NCI-H1417 (cell line): ENCODE measurements around the gene CENPT.

Experiments
- DNase-seq, 3 experiments: peaks; one replicate each; lab custom pipeline; 2025; lab: John Stamatoyannopoulos, UW

Gene CENPT

DNA sequence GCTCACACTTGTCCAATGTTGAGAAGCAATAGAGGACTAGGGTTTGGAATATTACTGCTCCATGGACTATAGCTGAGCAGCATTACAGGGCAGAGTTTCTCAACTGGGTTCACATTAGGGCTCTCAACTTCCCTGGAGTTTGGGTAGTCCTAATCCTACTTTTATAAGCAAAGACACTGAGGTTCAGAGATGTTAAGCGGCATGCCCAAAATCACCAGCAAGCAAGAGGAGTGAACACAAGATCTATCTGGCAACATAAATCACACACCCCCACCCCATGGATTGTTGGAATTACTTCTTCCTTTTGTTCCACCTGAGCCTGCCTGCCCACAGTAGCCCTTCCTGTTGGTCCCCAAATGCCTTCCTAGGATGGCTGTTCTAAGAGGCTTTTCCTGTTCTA, 35.6 kb downstream of the CENPT start:
- no peak for DNase-seq

DNA sequence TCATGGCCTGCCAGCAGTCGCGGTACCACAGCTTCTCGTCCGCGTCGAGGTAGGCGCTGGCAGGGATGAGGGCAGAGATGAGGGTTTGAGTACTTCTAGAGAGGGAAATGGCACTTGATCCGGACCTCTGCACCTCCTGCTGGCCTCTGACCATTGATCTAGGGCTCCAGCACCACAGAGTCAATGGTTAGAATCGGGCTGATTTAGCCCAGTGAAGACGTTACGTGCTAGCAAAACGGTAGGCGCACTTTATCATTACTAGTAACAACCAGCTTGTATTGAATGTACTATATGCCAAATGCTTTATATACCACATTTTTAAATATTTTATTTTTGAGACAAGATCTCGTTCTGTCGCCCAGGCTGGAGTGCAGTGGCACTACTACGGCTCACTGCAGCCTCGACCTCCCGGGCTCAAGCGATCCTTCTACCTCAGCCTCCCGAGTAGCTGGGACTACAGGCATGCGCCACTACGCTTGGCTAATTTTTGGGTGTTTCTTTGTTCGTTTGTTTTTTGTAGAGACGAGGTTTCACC, 40.3 kb downstream of the CENPT start:
- DNase-seq: peak in 1 of 3 experiments; percentile 37

DNA sequence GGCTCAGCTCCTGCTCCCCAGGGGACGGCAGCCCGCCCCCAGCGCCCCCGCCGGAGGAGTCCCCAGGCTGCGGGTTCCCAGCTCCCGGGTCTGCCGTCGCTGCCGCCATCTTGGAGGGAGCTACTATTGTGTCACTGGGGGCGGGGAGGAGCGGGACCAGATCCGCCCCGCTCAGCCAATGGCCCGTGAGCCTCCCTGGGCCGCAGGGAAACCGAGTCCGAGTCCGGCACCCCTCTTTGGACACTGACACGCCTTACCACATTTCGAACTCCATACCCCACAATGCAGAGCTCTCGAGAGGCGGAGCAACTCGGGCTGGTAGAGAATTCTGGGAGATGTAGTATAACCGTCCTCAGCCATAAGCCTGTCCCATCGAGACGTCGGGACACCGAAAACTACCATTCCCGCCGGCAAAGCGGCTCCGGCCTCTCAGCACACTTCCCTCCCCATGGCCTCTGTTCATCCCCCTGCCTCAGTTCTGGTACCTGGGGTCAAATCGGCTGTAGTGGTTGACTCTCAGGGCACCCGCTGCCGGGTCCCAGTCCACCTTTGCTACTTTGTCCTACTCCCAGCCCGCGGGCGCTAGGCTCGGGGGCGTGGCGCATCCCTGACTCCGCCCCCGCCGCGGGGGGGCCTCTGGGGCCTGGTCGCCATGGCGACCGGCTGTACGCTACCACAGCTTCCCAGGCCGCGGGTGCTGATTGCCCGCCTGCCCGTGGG, 40.9 kb downstream of the CENPT start, which contains the start of the genes RANBP10 and TSNAXIP1:
TSS of gene RANBP10 (minus strand) at position 133 of the 720 bp plus-strand sequence. CDS start at position 109, 24 bp downstream.
TSS of gene TSNAXIP1 (plus strand) at position 462 of the 720 bp plus-strand sequence. CDS start 261 bp downstream, outside the sequence.
- peak; percentile 95 to 99 (median 98) for DNase-seq

DNA sequence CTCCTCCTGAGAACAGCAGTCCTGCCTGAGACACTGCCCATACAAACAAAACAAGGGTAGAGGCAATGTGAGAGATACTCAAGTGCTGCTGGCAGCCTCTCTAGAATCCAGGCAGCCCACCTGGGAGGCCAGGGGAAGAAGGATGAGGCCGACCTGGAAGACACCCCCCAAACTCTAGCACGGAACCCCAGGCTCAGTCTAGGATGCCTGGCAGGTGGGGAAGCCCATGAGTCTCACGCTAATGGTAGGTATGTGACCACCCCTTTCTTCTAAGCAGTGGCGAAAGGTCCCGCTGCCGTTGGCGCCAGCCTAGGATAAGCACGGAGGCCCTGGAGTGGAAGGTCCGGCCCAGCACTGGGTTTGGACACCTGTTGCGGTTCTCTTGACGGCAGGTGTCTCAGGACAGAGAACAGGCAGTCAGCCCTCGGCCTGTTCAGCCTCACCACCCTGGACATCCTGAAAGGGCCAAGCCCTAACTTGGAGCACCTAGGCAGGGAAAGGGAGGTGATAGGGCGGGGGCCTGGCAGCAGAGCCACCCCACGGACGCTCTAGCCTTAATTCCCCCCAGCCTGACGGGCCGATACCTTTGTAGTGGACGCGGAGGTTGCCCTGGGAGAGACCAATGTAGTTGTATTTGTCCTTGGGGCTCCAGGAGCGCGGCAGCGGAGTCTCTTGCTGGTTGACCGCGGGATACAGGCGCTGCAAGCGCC, 41.6 kb downstream of the CENPT start:
- peak in 1 of 3 experiments; percentile 62 for DNase-seq

DNA sequence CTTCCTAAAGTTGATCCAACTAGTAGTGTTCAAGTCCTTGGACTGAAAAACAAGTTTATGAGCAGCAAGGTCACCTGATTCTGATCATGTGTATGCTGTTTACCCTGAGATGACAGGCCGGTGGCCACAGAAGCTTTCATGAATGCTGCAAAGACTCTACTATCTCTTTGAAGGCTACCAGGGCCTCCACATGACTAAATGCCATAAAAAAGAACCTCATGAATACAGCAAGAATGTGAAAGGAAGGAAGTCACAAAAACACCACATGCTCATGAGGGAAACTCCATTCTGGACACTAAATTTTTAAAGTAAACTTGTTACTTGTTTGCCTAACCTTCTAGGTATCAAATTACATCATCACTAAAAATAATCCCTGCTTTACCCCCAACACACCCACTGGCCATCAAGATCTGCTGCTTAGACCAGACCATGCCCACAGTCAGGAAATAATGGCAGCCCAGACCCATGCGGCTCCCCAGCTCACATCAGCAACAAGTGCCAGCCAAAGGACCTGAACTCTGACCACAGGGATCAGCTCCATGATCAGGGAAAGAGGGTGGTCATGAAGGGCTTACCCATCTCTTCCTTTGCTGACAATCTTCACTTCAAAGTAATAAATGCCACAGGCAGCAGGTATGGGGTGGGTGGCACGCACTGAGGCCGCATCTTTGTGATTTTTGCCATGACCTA, 42.5 kb downstream of the CENPT start:
- DNase-seq: no peak

DNA sequence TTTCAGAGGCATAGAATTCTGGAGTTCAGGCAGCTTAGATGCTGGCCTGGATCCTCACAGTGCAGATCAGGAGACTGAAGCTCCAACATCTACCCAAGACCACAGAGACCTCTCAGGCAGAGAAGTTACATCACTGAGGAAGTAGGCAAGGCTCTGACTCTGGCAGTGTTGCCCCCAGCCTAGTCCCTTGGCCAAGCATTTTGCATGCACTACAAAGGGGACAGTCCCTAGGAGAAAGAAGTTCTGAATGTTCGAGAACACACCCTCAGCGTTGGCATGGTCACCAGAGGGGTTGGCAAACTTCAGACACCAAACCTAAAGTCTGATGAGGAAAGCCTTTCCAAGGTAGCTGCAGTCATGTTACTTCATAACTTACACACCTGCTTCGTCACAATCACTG, 43.6 kb downstream of the CENPT start:
- DNase-seq: no peak

DNA sequence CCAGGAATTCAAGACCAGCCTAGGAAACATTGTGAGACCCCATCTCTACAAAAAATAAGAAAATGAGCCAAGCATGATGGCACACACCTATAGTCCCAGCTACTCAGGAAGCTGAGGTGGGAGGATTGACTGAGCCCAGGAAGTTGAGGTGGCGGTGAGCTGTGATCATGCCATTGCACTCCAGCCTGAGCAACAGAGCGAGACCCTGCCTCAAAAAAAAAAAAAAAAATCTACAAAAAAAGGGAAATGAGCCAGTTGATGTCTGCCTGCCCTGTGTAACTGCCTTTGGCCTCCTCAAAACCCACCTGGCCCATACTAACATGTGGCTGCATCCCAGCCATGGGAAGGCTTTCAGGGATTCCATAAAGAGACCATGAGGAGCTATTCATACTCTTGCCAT, 45.6 kb downstream of the CENPT start:
- DNase-seq: no peak

DNA sequence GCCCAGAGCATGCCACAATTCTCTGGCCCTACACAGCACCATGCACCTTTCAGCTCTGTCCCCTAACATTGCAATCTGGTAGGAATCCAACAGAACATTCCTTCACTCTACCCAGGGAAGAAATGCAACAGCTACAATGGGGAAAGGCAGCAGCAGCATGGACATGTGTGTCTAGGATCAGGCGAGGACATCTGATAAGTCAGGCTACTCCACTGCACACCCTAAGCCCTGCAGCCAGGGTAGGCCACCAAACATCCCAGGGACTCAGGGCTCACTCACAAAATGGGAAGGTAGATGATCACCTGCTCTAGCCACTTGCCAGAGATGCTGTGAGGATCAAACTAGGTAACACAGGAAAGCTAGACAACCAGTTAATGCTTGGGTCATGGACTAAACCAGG, 46.3 kb downstream of the CENPT start:
- DNase-seq: no peak

DNA sequence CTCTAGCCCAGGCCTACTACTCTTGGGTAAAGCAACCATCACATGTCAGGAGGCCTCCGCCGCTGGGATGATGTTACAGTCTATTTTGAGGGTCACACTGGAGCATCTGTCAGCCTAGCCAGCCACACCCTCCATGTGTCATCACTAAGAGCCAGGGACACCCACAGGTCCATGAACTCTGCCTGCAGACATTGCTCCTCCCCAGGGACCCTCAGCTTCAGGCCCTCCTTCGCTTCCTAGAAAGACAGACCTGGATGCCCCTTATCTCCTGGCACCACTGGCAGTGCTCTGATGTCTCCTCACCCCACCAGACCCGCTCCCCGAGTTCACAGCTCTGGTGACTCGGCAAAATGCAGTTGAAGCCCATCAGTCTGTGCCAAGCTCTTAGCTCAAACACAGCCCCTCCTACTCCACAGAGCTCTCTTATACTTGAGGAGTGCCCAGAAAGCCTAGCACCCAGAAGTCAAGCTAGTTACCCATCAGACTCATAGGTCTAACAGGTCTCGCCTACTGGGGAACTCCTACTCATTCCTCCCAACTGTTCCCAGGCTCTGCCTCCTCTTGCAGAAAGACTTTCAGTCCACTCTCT, 47.1 kb downstream of the CENPT start:
- DNase-seq: no peak

DNA sequence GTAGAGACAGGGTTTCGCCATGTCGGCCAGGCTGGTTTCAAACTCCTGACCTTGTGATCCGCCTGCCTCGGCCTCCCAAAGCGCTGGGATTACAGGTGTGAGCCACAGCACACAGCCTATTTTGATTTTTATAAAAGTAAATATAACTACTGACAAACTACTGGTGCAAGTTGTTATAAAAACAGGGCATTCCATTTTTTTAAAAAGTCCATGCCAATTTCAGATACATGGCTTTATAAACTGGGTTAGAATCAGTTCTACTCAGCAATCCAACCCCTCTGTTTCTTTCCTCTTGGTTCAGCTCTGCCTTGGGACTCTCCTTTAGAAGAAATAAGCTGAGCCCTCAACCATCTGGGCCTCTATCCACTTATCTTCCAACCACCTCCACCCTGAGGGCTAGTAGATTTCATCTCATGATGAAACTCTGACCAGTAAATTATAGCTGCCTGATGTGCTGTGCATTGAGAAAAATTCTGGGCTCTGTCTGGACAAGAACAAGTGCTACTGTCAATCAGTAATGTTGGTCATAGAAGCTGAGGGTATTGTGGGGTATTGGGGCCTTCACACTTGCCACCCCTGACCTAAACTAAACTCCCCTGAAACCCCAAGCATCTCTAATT, 51.3 kb downstream of the CENPT start:
- DNase-seq: no peak

DNA sequence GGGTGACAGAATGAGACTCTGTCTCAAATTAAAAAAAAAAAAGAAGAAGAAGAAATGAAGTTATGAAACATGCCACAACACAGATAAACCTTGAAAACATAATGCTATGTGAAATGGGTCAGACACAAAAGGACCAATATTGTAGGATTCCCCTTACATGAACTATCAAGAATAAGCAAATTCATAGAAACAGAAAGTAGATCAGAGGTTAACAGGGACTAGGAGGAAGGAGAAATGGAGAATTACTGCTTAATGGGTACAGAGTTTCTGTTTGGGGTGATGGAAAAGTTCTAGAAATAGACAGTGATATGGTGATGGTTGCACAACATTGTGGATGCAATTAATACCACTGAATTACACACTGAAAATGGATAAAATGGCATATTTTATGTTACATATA, 57.4 kb downstream of the CENPT start:
- DNase-seq: no peak

DNA sequence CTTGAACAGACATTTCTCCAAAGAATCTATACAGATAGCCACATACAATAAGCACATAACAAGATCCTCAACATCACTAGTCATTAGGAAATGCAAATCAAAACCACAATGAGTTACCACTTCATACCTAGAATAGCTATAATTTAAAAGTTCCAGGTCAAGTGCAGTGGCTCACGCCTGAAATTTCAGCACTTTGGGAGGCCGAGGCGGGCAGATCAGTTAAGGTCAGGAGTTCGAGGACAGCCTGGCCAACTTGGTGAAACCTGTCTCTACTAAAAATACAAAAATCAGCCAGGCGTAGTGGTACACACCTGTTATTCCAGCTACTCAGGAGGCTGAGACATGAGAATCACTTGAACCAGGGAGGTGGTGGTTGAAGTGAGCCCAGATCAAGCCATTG, 61.0 kb downstream of the CENPT start:
- DNase-seq: peak in 1 of 3 experiments; percentile 9

DNA sequence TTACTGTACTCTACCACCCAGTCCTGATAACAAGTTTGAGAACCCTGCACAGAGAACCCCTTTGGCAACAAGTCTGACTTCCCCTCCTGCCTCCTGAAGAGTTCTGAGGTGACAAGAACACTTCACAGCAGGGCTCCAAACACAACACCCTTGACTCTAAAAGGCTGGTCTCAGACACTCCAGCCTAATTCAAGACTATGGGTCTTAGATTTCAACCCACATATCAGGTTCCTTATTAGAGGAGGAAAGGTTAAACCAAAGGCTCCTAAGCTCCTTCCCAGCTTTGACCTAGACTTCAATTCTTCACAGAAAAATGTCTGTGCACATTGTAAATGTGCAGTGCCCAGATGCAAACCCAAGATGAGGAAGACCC, 64.2 kb downstream of the CENPT start:
- DNase-seq: peak; percentile 21 to 72 (median 70)

DNA sequence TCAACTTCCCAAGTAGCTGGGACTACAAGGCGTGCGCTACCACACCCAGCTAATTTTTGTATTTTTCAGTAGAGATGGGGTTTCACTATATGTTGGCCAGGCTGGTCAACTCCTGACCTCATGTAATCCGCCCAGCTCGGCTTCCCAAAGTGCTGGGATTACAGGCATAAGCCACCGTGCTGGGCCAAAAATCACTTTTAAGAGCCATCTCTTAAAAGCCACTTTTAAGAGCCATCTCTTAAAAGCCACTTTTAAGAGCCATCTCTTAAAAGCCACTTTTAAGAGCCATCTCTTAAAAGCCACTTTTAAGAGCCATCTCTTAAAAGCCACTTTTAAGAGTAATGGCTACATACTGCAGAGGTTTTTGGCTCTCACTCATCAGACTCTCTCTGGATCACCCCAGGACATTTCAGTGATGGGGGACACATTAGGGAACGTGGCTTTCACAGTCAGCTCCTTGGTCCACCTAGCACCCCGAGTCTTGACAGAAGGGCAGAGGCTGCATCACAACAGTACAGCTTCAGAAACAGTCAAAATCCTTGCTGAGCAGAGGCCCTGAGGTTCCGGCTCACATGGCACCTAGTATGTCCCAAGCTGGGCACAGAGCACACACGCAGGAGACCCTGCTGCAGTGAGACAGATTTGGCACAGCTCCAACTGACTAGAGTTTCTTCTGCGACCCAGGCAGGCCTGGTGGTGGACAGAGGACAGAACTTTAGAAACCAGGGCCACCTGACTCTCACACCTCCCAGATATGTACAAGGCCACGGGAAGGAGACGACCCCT, 64.7 kb downstream of the CENPT start:
- DNase-seq: peak; percentile 32 to 72 (median 71)

DNA sequence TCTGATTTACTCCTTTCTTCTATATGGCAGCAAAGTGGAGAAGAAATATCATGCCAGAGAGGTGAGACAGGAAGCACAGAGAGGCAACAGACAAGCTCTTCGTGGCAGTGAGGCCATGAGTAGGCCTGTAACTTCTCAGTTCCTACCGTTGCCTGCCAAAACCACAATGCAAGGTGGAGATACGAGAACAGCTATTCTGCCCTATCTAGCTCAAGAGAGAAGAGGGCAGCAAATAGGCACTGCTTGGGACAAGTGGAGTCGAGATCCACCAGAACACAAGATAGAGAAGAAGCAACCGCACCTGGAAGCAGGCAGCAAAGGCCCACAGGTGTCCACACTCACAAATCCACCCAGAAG, 66.0 kb downstream of the CENPT start:
- peak in 1 of 3 experiments; percentile 13 for DNase-seq

DNA sequence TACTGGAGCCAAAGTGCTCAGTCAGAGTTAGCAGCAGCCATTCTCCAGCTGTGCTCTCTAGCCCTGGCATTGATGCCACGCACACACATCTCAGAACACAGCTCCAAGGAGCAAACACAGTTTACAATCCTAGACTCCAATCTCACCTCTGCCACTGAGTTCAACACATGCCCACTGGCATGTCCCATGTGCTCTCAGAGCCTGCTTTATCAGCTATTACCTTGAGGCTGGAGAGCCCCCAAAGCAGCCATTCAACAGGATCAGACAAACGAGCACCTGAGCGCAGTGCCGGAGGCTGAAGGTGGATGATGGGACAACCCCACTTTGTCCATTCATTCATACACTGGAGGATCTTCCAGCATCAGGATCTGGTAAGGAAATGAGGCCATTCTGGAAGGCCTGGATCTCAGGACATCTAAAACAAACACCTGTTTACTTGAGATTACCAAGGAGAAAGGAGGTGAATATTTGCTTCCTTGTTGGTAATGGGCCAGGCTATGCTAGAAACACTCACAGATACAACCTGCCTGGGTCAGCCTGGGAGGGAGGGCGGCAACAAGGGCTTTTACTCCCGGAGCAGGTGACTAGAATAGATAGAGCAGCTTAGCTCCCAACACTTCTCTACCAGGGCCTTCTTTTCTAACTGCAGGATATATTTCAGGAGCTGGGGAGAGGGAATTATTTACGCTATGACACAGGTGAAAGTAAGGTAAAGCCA, 66.5 kb downstream of the CENPT start:
- DNase-seq: peak in 1 of 3 experiments; percentile 24

DNA sequence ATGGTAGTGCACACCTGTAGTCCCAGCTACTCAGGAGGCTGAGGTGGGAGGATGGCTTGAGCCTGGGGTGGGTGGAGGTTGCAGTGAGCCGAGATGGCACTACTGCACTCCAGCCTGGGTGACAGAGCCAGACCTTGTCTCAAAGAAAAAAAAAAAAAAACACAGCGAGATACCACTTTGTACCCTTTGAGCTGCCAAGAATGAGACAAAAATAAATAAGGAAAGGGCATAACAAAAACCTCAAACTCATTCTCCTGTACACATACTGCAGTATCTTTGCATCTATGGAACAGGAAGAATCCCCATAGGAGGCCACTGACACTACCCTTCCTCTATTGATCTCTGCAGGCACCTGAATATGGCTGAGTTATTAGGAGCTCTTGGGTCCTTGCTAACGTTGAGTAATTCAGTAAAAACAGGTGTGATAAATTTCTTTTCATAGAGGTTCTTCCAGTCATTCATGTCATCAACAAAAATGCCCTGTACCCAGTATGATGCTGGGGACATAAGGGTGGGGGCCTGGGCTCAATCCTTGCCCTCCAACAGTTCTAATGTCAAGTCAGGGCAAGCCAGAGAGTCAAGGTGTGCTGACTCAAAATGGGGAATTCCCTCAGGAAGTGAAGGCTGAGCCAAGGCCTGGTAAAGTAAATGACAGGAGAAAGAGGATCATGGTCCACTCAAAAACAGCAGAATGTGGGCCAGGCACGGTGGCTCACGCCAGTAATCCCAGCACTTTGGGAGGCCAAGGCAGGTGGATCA, 68.1 kb downstream of the CENPT start:
- no peak for DNase-seq
